Measurements from ENCODE around the gene EXOC4. TPM values are rescaled to one million over a fixed set of nuclear protein-coding genes. Genes with fewer than 3 reads are reported as not detected.

EXOC4 gene
- total and polyA plus RNA-seq, 9 donors = 26.8 to 80.5 (median 70.7) TPM

DNA sequence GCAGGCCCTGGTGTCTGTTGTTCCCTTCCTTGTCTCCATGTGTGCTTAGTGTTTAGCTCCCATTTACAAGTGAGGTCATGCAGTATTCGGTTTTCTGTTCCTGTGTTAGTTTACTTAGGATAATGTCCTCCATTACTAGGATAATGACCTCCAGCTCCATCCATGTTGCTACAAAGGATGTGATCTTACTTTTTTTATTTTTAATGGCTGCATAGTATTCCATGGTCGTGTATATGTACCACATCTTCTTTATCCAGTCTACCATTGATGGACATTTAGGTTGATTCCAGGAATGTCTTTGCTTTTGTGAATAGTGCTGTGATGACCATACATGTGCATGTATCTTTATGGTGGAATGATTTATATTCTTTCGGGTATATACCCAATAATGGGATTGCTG is 333.4 kb downstream of the EXOC4 start:
- WGBS, 3 donors = 94 to 97% (median 95%) methylated on average over 3 of the region's 3 CpGs
- intact Hi-C loops (cut with DNase I) = no loop called here
- Histone ChIP-seq H3K9me3 (no peaks in the 10 kb centered on the region), H3K36me3 (no peaks in the 10 kb centered on the region), H3K27me3 (no peaks in the 10 kb centered on the region), H3K4me3 (no peak overlapping the region), H3K4me1 (ENCODE audit: insufficient read depth) (no peaks in the 10 kb centered on the region), H3K27ac (no peak overlapping the region)
- DNase-seq = no peak
- TF ChIP-seq EP300 (IDR thresholded peaks at IDR 0.05) (no peak), POLR2A (IDR thresholded peaks at IDR 0.05) (no peak)
- TF ChIP-seq, protein P1, sequence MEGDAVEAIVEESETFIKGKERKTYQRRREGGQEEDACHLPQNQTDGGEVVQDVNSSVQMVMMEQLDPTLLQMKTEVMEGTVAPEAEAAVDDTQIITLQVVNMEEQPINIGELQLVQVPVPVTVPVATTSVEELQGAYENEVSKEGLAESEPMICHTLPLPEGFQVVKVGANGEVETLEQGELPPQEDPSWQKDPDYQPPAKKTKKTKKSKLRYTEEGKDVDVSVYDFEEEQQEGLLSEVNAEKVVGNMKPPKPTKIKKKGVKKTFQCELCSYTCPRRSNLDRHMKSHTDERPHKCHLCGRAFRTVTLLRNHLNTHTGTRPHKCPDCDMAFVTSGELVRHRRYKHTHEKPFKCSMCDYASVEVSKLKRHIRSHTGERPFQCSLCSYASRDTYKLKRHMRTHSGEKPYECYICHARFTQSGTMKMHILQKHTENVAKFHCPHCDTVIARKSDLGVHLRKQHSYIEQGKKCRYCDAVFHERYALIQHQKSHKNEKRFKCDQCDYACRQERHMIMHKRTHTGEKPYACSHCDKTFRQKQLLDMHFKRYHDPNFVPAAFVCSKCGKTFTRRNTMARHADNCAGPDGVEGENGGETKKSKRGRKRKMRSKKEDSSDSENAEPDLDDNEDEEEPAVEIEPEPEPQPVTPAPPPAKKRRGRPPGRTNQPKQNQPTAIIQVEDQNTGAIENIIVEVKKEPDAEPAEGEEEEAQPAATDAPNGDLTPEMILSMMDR (IDR thresholded peaks at IDR 0.05) = no peak

DNA sequence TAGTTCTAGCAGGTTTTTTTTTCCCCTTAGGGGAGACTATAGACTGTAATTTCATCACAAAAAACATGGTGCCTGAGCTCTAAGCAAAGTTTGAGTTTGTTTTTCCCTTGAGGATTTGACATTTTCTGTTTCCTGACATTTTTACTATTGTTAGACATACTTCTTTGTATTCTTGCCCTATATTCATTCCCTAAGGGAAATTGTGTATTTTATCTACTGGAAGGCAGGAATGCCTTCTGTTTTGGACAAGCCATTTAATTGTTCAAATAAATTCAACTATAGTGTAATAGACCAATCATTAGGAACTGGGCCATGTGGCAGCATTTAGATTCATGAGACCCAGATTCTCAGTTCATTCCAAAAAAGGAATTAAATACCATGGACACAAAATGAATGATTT is 335.0 kb downstream of the EXOC4 start:
- H3K27ac ChIP-seq = no peak overlapping the region
- no peaks in the 10 kb centered on the region for H3K36me3 ChIP-seq
- DNase-seq = no peak
- H3K9me3 ChIP-seq = no peaks in the 10 kb centered on the region
- TF ChIP-seq POLR2A (IDR thresholded peaks at IDR 0.05) = no peak
- TF ChIP-seq, protein P1 (IDR thresholded peaks at IDR 0.05) = no peak
- no peak for TF ChIP-seq EP300 (IDR thresholded peaks at IDR 0.05)
- intact Hi-C loops (cut with DNase I) = no loop called here
- H3K4me1 ChIP-seq (ENCODE audit: insufficient read depth) = no peaks in the 10 kb centered on the region
- H3K4me3 ChIP-seq = no peak overlapping the region
- no peaks in the 10 kb centered on the region for H3K27me3 ChIP-seq

DNA sequence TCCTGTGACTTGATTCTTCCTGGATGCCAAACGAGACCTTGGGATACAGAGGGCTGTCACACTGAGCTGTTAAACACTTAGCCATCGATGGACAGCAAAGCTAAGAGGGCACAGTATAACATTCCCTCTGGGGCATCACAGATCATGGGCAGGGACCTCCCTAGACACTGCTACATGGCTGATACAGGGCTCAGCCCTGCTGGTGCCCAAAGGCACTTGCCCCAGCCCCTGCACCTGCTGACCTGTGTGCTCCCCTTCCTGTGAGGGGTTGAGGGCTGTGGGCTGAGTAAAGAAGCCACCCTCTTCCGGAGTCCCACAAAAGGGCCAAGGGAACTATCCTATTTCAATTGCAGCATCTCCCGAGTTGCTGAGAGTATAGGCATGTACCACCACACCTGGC is 337.9 kb downstream of the EXOC4 start:
- Histone ChIP-seq H3K4me3 (no peak overlapping the region), H3K27me3 (no peaks in the 10 kb centered on the region), H3K36me3 (no peaks in the 10 kb centered on the region), H3K27ac (no peak overlapping the region), H3K9me3 (no peaks in the 10 kb centered on the region), H3K4me1 (ENCODE audit: insufficient read depth) (no peaks in the 10 kb centered on the region)
- WGBS, 3 donors = 78 to 94% (median 82%) methylated on average over 4 of the region's 4 CpGs
- TF ChIP-seq POLR2A (IDR thresholded peaks at IDR 0.05) (no peak), EP300 (IDR thresholded peaks at IDR 0.05) (no peak)
- TF ChIP-seq, protein P1 (IDR thresholded peaks at IDR 0.05) = no peak
- intact Hi-C loops (cut with DNase I) = no loop called here
- DNase-seq = no peak

DNA sequence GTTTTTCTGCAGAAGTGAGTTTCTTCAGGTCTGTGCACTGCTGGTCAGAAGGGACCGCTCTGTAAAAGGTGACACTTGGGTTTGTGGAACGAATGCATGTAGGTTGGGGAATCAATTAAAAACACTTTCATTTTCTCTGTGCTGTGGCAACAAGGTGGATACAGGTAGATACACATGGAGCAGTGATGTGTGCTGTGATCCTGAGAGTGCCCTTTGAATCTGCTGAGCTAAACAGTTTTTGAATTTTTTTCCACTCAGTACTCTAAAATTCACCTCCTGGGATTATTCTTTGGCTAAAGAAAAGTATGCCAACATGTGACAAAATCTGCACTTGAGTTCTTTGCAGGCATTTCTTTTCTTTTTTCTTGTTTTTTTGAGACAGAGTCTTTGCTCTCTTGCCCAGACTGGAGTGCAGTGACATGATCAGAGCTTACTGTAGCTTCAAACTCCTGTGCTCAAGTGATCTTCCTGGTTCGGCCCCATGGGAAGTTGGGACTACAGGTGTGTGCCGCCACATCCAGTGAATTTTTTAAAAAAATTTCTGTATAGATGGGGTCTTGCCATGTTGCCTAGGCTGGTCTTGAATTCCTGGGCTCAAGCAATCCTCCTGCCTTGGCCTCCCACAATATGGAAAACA is 338.9 kb downstream of the EXOC4 start:
- no peak for DNase-seq
- Histone ChIP-seq H3K27me3 (no peaks in the 10 kb centered on the region), H3K36me3 (no peaks in the 10 kb centered on the region), H3K9me3 (no peaks in the 10 kb centered on the region), H3K4me3 (no peak overlapping the region), H3K27ac (no peak overlapping the region), H3K4me1 (ENCODE audit: insufficient read depth) (no peaks in the 10 kb centered on the region)
- TF ChIP-seq, protein P1 (IDR thresholded peaks at IDR 0.05) = no peak
- TF ChIP-seq EP300 (IDR thresholded peaks at IDR 0.05) = no peak
- TF ChIP-seq POLR2A (IDR thresholded peaks at IDR 0.05) = no peak
- intact Hi-C loops (cut with DNase I) = no loop called here
- WGBS, 3 donors = 95 to 98% (median 97%) methylated on average over 4 of the region's 4 CpGs

All from ovary (tissue), 9 donors.